Kidney (tissue), 14 donors: Measurements from ENCODE around the gene GPX3. TPM values are rescaled to one million over a fixed set of nuclear protein-coding genes. Genes with fewer than 3 reads are reported as not detected.

Experiments used
- DNase-seq, 5 donors: peaks; one replicate each; pipeline ENCODE4 v3.0.0-alpha.2; 2013 to 2020
- FAIRE-seq: peaks from 2 replicates; lab custom pipeline; 2012; peaks lifted over from hg19 to GRCh38; lab: Jason Lieb, UNC
- H3K27ac ChIP-seq, 2 donors: one replicate each; pipeline ENCODE4 v1.7.0; 2013; ENCODE audit warnings: low read depth in 2 of 2, low read length in 2 of 2, inconsistent platforms in 1 of 2
- H3K27me3 ChIP-seq: one replicate; pipeline ENCODE4 v1.7.1; 2013; ENCODE audit warnings: low read length, inconsistent platforms; ENCODE audit not compliant: control insufficient read depth, insufficient read depth
- H3K36me3 ChIP-seq, 3 donors: one replicate each; pipeline versions ENCODE4 v1.7.0 to v1.7.1; 2013; ENCODE audit warnings: low read length in 3 of 3, control low read depth in 1 of 3, inconsistent platforms in 1 of 3; ENCODE audit not compliant: insufficient read depth in 3 of 3, control insufficient read depth in 2 of 3
- H3K4me1 ChIP-seq, 3 donors: one replicate each; pipeline versions ENCODE4 v1.7.0 to v1.7.1; 2013; ENCODE audit warnings: low read length in 3 of 3, inconsistent platforms in 1 of 3, low read depth in 1 of 3; ENCODE audit not compliant: control insufficient read depth in 2 of 3, insufficient read depth in 2 of 3
- H3K4me3 ChIP-seq, 3 donors: one replicate each; pipeline versions ENCODE4 v1.7.0 to v1.8.1; 2013; ENCODE audit warnings: low read length in 3 of 3, control low read depth in 1 of 3, inconsistent platforms in 1 of 3
- H3K9ac ChIP-seq, 3 donors: one replicate each; pipeline versions ENCODE4 v1.7.0 to v1.7.1; 2013; ENCODE audit warnings: low read length in 3 of 3, control low read depth in 1 of 3, inconsistent platforms in 1 of 3
- H3K9me3 ChIP-seq, 3 donors: one replicate each; pipeline versions ENCODE4 v1.7.0 to v1.7.1; 2013; ENCODE audit warnings: low read length in 3 of 3, control low read depth in 1 of 3, inconsistent platforms in 1 of 3; ENCODE audit not compliant: control insufficient read depth in 2 of 3, insufficient read depth in 1 of 3
- intact Hi-C: fragments of 100-400 bp; cut with DNase I; formaldehyde crosslinking; loops from one replicate; pipeline ENCODE4 v1.11.1; 2022
- polyA plus RNA-seq: library from polyadenylated mRNA; stranded (reverse); fragments of 350-450 nt; fragmentation: Illumina TruSeq; extraction: RNeasy Lipid Tissue Mini Kit (QIAGEN cat#74804); gene quantifications from one replicate; pipeline ENCODE4 v1.2.3, GENCODE V29; 2014; ENCODE audit warnings: low read depth, low replicate concordance; ENCODE audit not compliant: insufficient read depth
- total RNA-seq: library from RNA; stranded (reverse); fragmentation: NEBNext Ultra II Directional; extraction: Animal tissue kit (Norgen Biotek cat#: 25700); gene quantifications from one replicate; pipeline ENCODE4 v1.2.1, GENCODE V29; 2021
- TF ChIP-seq, protein P1 (sequence below): IDR thresholded peaks from 3 replicates; pipeline ENCODE4 v1.5.1; 2012; ENCODE audit warnings: mild to moderate bottlenecking, moderate library complexity, borderline replicate concordance; ENCODE audit not compliant: insufficient read depth; ENCODE audit errors: extremely low read depth
- donor health status: control.
- donor health status: control.
- donor health status: control.
- donor health status: control.
- donor health status: control.
- donor health status: DM: yes; HTN: yes; CAD: no.
- donor health status: Normal renal cell carcinoma (clear cell type).

GPX3 gene
- total and polyA plus RNA-seq, 2 donors from 2014 or later, result 1,327 to 27,893 TPM

- Histone ChIP-seq H3K9me3 (no peaks in the 10 kb centered on the region), H3K4me3 (no peak overlapping the region), H3K36me3 (peaks cover 4 to 65% (median 37%) of the 10 kb centered on the region in 3 donors), H3K27ac (no peak overlapping the region), H3K27me3 (no peaks in the 10 kb centered on the region), H3K4me1 (peaks cover 0 to 13% (median 13%) of the 10 kb centered on the region in 3 donors), H3K9ac (no peak overlapping the region)
- intact Hi-C loops, result loop anchor here (5.0 kb wide), 1 partner anchor 64 kb away; no protein-coding TSS in a partner anchor
- DNase-seq, result peak in 1 of 5 donors; percentile 29
- FAIRE-seq, result no peak
- TF ChIP-seq, protein P1, sequence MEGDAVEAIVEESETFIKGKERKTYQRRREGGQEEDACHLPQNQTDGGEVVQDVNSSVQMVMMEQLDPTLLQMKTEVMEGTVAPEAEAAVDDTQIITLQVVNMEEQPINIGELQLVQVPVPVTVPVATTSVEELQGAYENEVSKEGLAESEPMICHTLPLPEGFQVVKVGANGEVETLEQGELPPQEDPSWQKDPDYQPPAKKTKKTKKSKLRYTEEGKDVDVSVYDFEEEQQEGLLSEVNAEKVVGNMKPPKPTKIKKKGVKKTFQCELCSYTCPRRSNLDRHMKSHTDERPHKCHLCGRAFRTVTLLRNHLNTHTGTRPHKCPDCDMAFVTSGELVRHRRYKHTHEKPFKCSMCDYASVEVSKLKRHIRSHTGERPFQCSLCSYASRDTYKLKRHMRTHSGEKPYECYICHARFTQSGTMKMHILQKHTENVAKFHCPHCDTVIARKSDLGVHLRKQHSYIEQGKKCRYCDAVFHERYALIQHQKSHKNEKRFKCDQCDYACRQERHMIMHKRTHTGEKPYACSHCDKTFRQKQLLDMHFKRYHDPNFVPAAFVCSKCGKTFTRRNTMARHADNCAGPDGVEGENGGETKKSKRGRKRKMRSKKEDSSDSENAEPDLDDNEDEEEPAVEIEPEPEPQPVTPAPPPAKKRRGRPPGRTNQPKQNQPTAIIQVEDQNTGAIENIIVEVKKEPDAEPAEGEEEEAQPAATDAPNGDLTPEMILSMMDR, result no peak
Observed at GRCh38 chr5:151052836-151053235, 32.4 kb downstream of the GPX3 start.

DNA sequence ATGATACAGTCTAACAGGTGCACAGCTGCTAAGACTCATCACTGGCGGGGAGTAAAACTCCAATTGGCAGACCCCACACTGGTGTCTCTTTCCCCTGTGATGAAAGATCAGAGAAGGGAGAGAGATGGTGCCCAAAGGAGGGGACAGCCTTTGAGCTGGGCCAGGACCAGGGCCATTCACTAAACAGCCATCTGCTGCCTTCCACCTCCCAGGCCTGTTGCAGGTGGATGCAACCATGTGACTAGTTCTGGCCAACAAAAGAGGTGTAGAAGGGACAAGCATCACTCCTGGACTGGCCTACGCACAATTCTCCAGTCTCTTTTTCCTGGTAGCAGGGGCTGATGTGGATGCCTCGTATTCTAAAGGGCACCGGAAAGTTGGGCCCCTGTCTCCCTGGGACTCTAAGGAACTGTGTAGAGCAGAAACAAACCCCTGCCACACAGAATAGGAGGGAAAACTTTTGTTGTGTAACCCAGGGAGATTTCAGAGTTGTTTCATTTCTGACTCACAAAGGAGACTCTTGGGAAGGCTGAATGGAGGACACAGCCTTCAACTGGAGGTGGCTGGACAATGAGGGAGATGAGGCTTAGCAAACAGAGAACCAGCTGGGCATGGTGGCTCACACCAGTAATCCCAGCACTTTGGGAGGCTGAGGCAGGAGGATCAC, 33.5 kb downstream of the GPX3 start:
- no peaks in the 10 kb centered on the region for H3K9me3 ChIP-seq
- DNase-seq, result no peak
- no peak overlapping the region for H3K4me3 ChIP-seq
- TF ChIP-seq, protein P1, result no peak
- intact Hi-C loops, result loop anchor here (5.0 kb wide), 1 partner anchor 63 kb away; no protein-coding TSS in a partner anchor
- no peak overlapping the region for H3K9ac ChIP-seq
- peaks cover 4 to 66% (median 38%) of the 10 kb centered on the region in 3 donors for H3K36me3 ChIP-seq
- FAIRE-seq, result no peak
- H3K27ac ChIP-seq, result no peak overlapping the region
- H3K4me1 ChIP-seq, result peaks cover 0 to 11% (median 9%) of the 10 kb centered on the region in 3 donors
- no peaks in the 10 kb centered on the region for H3K27me3 ChIP-seq

DNA sequence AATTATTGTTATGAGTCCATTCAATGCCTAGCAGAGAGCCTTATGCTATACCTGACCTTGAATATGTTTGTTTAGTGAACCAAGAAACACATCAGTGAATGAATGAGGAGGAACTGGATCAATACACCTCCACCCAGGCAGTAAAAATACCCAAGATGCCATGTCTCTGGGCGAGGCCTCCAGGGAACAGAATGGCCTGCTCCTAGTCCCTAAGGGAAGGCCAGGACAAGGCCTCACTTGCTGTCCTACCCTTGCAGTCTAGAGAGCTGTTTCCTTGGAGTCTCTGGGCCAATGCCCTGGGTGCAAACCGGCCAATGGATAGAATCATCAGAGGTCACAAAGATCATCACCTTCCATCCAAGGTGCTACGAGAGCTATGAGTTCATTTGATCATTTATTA, 34.3 kb downstream of the GPX3 start:
- no peaks in the 10 kb centered on the region for H3K27me3 ChIP-seq
- no peak overlapping the region for H3K9ac ChIP-seq
- peaks cover 4 to 63% (median 34%) of the 10 kb centered on the region in 3 donors for H3K36me3 ChIP-seq
- H3K4me1 ChIP-seq, result peaks cover 0 to 16% (median 16%) of the 10 kb centered on the region in 3 donors
- intact Hi-C loops, result loop anchor here (5.0 kb wide), 1 partner anchor 63 kb away; no protein-coding TSS in a partner anchor
- H3K9me3 ChIP-seq, result no peaks in the 10 kb centered on the region
- no peak for FAIRE-seq
- no peak for DNase-seq
- TF ChIP-seq, protein P1, result no peak
- H3K27ac ChIP-seq, result no peak overlapping the region
- no peak overlapping the region for H3K4me3 ChIP-seq
